Trophoblast cell (in vitro differentiated cells and primary cell): Measurements from ENCODE around the gene WDR45B.
A peak's percentile ranks its signal among the peaks of the same experiment; 100 is the strongest.

Source experiments
- DNase-seq, 2 donors: peaks; one replicate each; pipeline ENCODE4 v3.0.0-alpha.2; 2016
- H2AFZ ChIP-seq: 2 replicates; pipeline ENCODE4 v1.6.1; 2013; ENCODE audit warnings: low read length, moderate library complexity, mild to moderate bottlenecking; ENCODE audit not compliant: insufficient read depth, poor library complexity
- H2AK5ac ChIP-seq: 2 replicates; pipeline ENCODE4 v1.6.1; 2013; ENCODE audit warnings: mild to moderate bottlenecking, low read length
- H2BK120ac ChIP-seq: 2 replicates; pipeline ENCODE4 v1.6.1; 2013; ENCODE audit warnings: low read length, mild to moderate bottlenecking, moderate library complexity; ENCODE audit not compliant: insufficient read depth, poor library complexity
- H2BK12ac ChIP-seq: 2 replicates; pipeline ENCODE4 v1.6.1; 2013; ENCODE audit warnings: mild to moderate bottlenecking, low read length, moderate library complexity
- H2BK5ac ChIP-seq: 2 replicates; pipeline ENCODE4 v1.6.1; 2013; ENCODE audit warnings: low read length, low read depth, moderate library complexity, mild to moderate bottlenecking; ENCODE audit not compliant: poor library complexity
- H3K14ac ChIP-seq: 2 replicates; pipeline ENCODE4 v1.6.1; 2013; ENCODE audit warnings: mild to moderate bottlenecking, low read length
- H3K18ac ChIP-seq: 2 replicates; pipeline ENCODE4 v1.6.1; 2013; ENCODE audit warnings: mild to moderate bottlenecking, low read length
- H3K23ac ChIP-seq: 2 replicates; pipeline ENCODE4 v1.6.1; 2013; ENCODE audit warnings: low read length
- H3K27ac ChIP-seq: 2 replicates; pipeline ENCODE4 v1.5.1; 2013; ENCODE audit warnings: low read depth, mild to moderate bottlenecking, inconsistent platforms, low read length, moderate library complexity
- H3K27me3 ChIP-seq: 2 replicates; pipeline ENCODE4 v1.6.1; 2013; ENCODE audit warnings: inconsistent platforms, mild to moderate bottlenecking, low read length, moderate library complexity; ENCODE audit not compliant: insufficient read depth
- H3K36me3 ChIP-seq, 2 experiments: 1 replicate in 1 of 2; 2 replicates in 1 of 2; pipeline ENCODE4 v1.6.1; 2013; ENCODE audit warnings: low read length in 2 of 2, mild to moderate bottlenecking in 2 of 2, moderate library complexity in 1 of 2; ENCODE audit not compliant: insufficient read depth in 2 of 2, control insufficient read depth in 1 of 2
- H3K4ac ChIP-seq: 2 replicates; pipeline ENCODE4 v1.6.1; 2013; ENCODE audit warnings: low read depth, mild to moderate bottlenecking, low read length, moderate library complexity
- H3K4me1 ChIP-seq, 2 experiments: 1 replicate in 1 of 2; 2 replicates in 1 of 2; pipeline ENCODE4 v1.6.1; 2013; ENCODE audit warnings: low read length in 2 of 2, mild to moderate bottlenecking in 2 of 2, moderate library complexity in 1 of 2; ENCODE audit not compliant: insufficient read depth in 2 of 2, control insufficient read depth in 1 of 2
- H3K4me2 ChIP-seq: 2 replicates; pipeline ENCODE4 v1.6.1; 2013; ENCODE audit warnings: inconsistent platforms, mild to moderate bottlenecking, low read length, moderate library complexity
- H3K4me3 ChIP-seq: 2 replicates; pipeline ENCODE4 v1.5.1; 2013; ENCODE audit warnings: mild to moderate bottlenecking, low read depth, low read length, inconsistent platforms
- H3K79me1 ChIP-seq: one replicate; pipeline ENCODE4 v1.6.1; 2013; ENCODE audit warnings: low read length
- H3K79me2 ChIP-seq: 2 replicates; pipeline ENCODE4 v1.6.1; 2013; ENCODE audit warnings: low read length, mild to moderate bottlenecking; ENCODE audit not compliant: control insufficient read depth, insufficient read depth, poor library complexity
- H3K9ac ChIP-seq: 2 replicates; pipeline ENCODE4 v1.6.1; 2013; ENCODE audit warnings: mild to moderate bottlenecking, low read length
- H3K9me3 ChIP-seq: 2 replicates; pipeline ENCODE4 v1.6.1; 2013; ENCODE audit warnings: low read depth, mild to moderate bottlenecking, control low read depth, inconsistent platforms, low read length; ENCODE audit not compliant: insufficient read depth
- H4K12ac ChIP-seq: 2 replicates; pipeline ENCODE4 v1.6.1; 2013; ENCODE audit warnings: low read depth, mild to moderate bottlenecking, low read length, moderate library complexity
- H4K8ac ChIP-seq: 2 replicates; pipeline ENCODE4 v1.6.1; 2013; ENCODE audit warnings: low read depth, mild to moderate bottlenecking, low read length, moderate library complexity
- H4K91ac ChIP-seq: one replicate; pipeline ENCODE4 v1.6.1; 2013; ENCODE audit warnings: low read depth, mild to moderate bottlenecking, low read length, moderate library complexity
- WGBS: extraction: QIAGEN DNeasy Blood & Tissue Kit; methylation state at CpG from one replicate; pipeline ENCODE4 v1.1.7; 2013; ENCODE audit warnings: missing lambda C conversion rate; ENCODE audit not compliant: insufficient read length, insufficient coverage; ENCODE audit errors: extremely low coverage; 5-methylcytosine and 5-hydroxymethylcytosine counted together

The WDR45B gene

GRCh38 chr17:82690786-82691489, 42.7 kb upstream of the WDR45B start:
- DNase-seq: no peak
- Histone ChIP-seq H3K36me3 (no peaks in the 10 kb centered on the region), H4K8ac (no peak overlapping the region), H2BK12ac (no peak overlapping the region), H2AFZ (no peak overlapping the region), H3K4me3 (no peak overlapping the region), H2BK120ac (no peak overlapping the region), H3K79me1 (no peaks in the 10 kb centered on the region), H3K14ac (no peak overlapping the region), H3K9me3 (peaks cover 4% of the 10 kb centered on the region), H4K91ac (no peak overlapping the region), H3K23ac (no peak overlapping the region), H4K12ac (no peak overlapping the region), H3K18ac (no peak overlapping the region), H3K4me2 (no peak overlapping the region), H2AK5ac (no peak overlapping the region), H3K4ac (no peak overlapping the region), H3K27ac (no peak overlapping the region), H2BK5ac (no peak overlapping the region), H3K27me3 (peaks cover under 1% of the 10 kb centered on the region), H3K79me2 (no peaks in the 10 kb centered on the region), H3K4me1 (no peaks in the 10 kb centered on the region), H3K9ac (no peak overlapping the region)
- WGBS: no CpG with 5 or more reads among the region's 18 CpGs

DNA sequence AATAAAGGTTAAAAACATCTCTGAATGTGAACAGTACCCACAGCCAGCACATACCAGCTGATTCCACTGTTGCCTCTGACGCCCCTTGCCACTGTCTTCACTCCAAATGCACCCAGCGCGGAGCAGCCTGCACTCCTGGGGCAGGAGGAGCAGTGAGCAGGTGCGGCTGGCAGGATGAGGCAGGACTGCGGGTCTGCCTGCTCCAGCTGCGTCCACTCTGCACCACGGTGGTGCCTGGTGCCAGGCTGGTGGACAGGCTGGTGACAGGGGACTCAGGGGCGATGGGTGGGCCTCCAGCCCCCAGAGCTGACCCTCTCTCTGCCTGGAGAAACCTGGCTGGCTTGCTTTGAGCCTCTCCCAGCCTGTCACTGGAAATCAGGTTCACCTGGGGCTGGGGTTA, 40.8 kb upstream of the WDR45B start:
- H3K14ac ChIP-seq: no peak overlapping the region
- no peak overlapping the region for H2AK5ac ChIP-seq
- no peaks in the 10 kb centered on the region for H3K36me3 ChIP-seq
- H3K23ac ChIP-seq: no peak overlapping the region
- no peak overlapping the region for H3K4me3 ChIP-seq
- DNase-seq: no peak
- H3K27me3 ChIP-seq: no peaks in the 10 kb centered on the region
- no peaks in the 10 kb centered on the region for H3K4me1 ChIP-seq
- no peak overlapping the region for H4K8ac ChIP-seq
- H3K27ac ChIP-seq: no peak overlapping the region
- H3K9ac ChIP-seq: no peak overlapping the region
- no peaks in the 10 kb centered on the region for H3K9me3 ChIP-seq
- no peak overlapping the region for H2AFZ ChIP-seq
- H2BK5ac ChIP-seq: no peak overlapping the region
- no peak overlapping the region for H4K91ac ChIP-seq
- H3K79me1 ChIP-seq: no peaks in the 10 kb centered on the region
- no peak overlapping the region for H2BK120ac ChIP-seq
- no peak overlapping the region for H3K4ac ChIP-seq
- no CpG with 5 or more reads among the region's 8 CpGs for WGBS
- no peak overlapping the region for H3K4me2 ChIP-seq
- H3K79me2 ChIP-seq: no peaks in the 10 kb centered on the region
- H3K18ac ChIP-seq: no peak overlapping the region
- H2BK12ac ChIP-seq: no peak overlapping the region
- H4K12ac ChIP-seq: no peak overlapping the region

- Histone ChIP-seq H3K27me3 (no peaks in the 10 kb centered on the region), H3K9me3 (no peaks in the 10 kb centered on the region), H3K18ac (no peak overlapping the region), H3K79me2 (no peaks in the 10 kb centered on the region), H2BK5ac (no peak overlapping the region), H3K14ac (no peak overlapping the region), H4K91ac (no peak overlapping the region), H3K79me1 (no peaks in the 10 kb centered on the region), H2BK120ac (no peak overlapping the region), H3K4ac (no peak overlapping the region), H2AK5ac (no peak overlapping the region), H2BK12ac (no peak overlapping the region), H3K36me3 (no peaks in the 10 kb centered on the region), H3K4me3 (no peak overlapping the region), H4K8ac (no peak overlapping the region), H3K27ac (no peak overlapping the region), H3K23ac (no peak overlapping the region), H2AFZ (no peak overlapping the region), H3K4me1 (no peaks in the 10 kb centered on the region), H3K9ac (no peak overlapping the region), H4K12ac (no peak overlapping the region), H3K4me2 (no peak overlapping the region)
- DNase-seq: no peak
- no CpG with 5 or more reads among the region's 9 CpGs for WGBS
Observed at GRCh38 chr17:82687871-82688270, 39.6 kb upstream of the WDR45B start.

DNA sequence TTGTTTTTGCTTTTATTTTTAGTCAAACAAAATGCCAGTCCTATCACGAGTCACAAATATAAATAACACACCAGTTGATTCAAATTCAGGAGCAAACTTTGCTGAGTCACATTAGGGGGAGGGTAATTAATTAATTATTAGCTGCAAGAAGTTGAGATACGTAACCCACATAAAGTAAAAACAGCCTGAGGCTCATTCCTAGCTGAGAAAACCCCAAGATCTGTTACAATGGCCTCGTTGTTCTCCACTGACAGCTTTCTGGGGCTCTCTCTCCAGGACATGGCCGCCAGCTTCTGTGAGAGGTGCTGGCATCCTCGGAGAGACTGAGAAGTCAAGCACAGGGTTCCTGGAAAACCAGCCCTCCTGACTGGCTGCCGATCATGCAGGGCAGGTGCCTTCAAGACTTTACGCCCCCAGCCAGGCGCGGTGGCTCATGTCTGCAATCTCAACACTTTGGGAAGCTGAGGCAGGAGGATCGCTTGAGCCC, 39.2 kb upstream of the WDR45B start:
- Histone ChIP-seq H3K4me2 (no peak overlapping the region), H2AFZ (no peak overlapping the region), H2BK5ac (no peak overlapping the region), H3K36me3 (no peaks in the 10 kb centered on the region), H2BK120ac (no peak overlapping the region), H3K27me3 (no peaks in the 10 kb centered on the region), H3K4me1 (no peaks in the 10 kb centered on the region), H3K9me3 (no peaks in the 10 kb centered on the region), H3K79me1 (no peaks in the 10 kb centered on the region), H3K9ac (no peak overlapping the region), H3K14ac (no peak overlapping the region), H3K23ac (no peak overlapping the region), H3K79me2 (no peaks in the 10 kb centered on the region), H4K12ac (no peak overlapping the region), H3K18ac (no peak overlapping the region), H3K4me3 (peak overlapping the region; percentile 56), H4K8ac (no peak overlapping the region), H4K91ac (no peak overlapping the region), H2AK5ac (no peak overlapping the region), H3K27ac (no peak overlapping the region), H2BK12ac (no peak overlapping the region), H3K4ac (no peak overlapping the region)
- WGBS: no CpG with 5 or more reads among the region's 10 CpGs
- DNase-seq: no peak
